ENCODE data around the gene CTNNB1. TPM values are rescaled to one million over a fixed set of nuclear protein-coding genes. Genes with fewer than 3 reads are reported as not detected.

The CTNNB1 gene
- total RNA-seq, 1 experiment from 2014 or later: 387 TPM

DNA sequence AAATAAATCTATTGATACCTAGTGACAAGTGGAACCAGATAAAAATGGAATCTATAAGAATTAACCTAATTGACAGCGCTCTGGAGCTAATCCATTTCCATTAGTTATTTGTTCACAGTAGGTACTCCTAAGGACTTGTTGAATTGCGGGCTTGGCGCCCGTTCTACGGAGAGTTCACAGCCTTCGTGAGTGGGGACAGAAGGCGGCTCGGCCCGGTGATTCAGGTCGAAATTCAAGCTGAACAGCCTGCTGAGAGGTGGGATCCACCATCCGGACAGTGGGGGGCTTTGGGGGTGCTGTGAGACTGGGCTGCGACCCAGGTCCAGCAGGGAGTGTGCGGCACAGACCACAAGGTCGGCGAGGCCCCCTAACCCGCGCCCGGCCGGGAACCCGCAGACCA, 779 bp upstream of the CTNNB1 start:
- no peak overlapping the region for H3K27ac Mint-ChIP-seq
- TF ChIP-seq MYBL2 (CRISPR knock-in tag; IDR thresholded peaks at IDR 0.05): no peak
- no peak for TF ChIP-seq CBFB (CRISPR knock-in tag; IDR thresholded peaks at IDR 0.05; ENCODE audit: low read depth)
- no peak for TF ChIP-seq ZNF416 (CRISPR knock-in tag; IDR thresholded peaks at IDR 0.05)
- TF ChIP-seq, protein P1, sequence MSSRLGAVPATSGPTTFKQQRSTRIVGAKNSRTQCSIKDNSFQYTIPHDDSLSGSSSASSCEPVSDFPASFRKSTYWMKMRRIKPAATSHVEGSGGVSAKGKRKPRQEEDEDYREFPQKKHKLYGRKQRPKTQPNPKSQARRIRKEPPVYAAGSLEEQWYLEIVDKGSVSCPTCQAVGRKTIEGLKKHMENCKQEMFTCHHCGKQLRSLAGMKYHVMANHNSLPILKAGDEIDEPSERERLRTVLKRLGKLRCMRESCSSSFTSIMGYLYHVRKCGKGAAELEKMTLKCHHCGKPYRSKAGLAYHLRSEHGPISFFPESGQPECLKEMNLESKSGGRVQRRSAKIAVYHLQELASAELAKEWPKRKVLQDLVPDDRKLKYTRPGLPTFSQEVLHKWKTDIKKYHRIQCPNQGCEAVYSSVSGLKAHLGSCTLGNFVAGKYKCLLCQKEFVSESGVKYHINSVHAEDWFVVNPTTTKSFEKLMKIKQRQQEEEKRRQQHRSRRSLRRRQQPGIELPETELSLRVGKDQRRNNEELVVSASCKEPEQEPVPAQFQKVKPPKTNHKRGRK (CRISPR knock-in tag; IDR thresholded peaks at IDR 0.05; ENCODE audit: borderline replicate concordance): no peak
- no peak for TF ChIP-seq RORB (CRISPR knock-in tag; IDR thresholded peaks at IDR 0.05)
- no peak for TF ChIP-seq NFYB (CRISPR knock-in tag; conservative IDR thresholded peaks at IDR 0.05; ENCODE audit: low read depth)
- TF ChIP-seq, protein P2, sequence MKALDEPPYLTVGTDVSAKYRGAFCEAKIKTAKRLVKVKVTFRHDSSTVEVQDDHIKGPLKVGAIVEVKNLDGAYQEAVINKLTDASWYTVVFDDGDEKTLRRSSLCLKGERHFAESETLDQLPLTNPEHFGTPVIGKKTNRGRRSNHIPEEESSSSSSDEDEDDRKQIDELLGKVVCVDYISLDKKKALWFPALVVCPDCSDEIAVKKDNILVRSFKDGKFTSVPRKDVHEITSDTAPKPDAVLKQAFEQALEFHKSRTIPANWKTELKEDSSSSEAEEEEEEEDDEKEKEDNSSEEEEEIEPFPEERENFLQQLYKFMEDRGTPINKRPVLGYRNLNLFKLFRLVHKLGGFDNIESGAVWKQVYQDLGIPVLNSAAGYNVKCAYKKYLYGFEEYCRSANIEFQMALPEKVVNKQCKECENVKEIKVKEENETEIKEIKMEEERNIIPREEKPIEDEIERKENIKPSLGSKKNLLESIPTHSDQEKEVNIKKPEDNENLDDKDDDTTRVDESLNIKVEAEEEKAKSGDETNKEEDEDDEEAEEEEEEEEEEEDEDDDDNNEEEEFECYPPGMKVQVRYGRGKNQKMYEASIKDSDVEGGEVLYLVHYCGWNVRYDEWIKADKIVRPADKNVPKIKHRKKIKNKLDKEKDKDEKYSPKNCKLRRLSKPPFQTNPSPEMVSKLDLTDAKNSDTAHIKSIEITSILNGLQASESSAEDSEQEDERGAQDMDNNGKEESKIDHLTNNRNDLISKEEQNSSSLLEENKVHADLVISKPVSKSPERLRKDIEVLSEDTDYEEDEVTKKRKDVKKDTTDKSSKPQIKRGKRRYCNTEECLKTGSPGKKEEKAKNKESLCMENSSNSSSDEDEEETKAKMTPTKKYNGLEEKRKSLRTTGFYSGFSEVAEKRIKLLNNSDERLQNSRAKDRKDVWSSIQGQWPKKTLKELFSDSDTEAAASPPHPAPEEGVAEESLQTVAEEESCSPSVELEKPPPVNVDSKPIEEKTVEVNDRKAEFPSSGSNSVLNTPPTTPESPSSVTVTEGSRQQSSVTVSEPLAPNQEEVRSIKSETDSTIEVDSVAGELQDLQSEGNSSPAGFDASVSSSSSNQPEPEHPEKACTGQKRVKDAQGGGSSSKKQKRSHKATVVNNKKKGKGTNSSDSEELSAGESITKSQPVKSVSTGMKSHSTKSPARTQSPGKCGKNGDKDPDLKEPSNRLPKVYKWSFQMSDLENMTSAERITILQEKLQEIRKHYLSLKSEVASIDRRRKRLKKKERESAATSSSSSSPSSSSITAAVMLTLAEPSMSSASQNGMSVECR (CRISPR knock-in tag; IDR thresholded peaks at IDR 0.05; ENCODE audit: borderline replicate concordance): no peak
- no peak for TF ChIP-seq TEAD1 (CRISPR knock-in tag; IDR thresholded peaks at IDR 0.05)
- no peak for TF ChIP-seq TCF7 (CRISPR knock-in tag; IDR thresholded peaks at IDR 0.05; ENCODE audit: low read depth)
- TF ChIP-seq, protein P3, sequence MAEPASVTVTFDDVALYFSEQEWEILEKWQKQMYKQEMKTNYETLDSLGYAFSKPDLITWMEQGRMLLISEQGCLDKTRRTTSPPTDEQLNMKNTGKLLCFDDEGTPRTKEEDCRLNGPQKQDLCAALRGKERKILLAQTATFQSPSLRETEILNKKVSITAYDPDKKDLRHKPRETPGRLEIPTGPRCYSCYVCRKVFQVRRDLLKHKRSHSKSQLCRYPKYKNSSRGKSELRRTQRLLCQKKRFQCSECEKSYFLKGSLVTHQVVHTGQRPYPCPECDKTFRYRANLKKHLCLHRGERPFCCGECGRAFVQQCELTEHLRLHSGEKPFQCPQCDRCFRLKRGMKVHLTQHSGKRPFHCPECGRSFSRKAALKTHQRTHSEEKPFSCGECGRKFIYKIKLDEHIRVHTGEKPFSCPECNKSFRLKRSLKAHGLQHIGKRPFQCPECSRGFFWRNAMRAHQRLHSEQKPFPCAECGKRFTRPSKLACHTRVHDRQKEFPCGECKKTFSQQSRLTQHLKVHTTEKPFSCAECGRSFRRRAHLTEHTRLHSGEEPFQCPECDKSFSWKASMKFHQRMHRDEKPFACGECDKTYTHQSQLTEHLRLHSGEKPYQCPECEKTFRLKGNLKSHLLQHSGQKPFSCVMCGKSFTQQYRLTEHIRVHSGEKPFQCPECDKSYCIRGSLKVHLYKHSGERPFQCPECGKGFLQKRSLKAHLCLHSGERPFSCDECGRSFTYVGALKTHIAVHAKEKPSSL (CRISPR knock-in tag; conservative IDR thresholded peaks at IDR 0.05): no peak
- no peak for TF ChIP-seq SP1 (CRISPR knock-in tag; conservative IDR thresholded peaks at IDR 0.05)
- no peak for TF ChIP-seq ATF1 (CRISPR knock-in tag; IDR thresholded peaks at IDR 0.05)
- no peak for TF ChIP-seq NR2C2 (CRISPR knock-in tag; IDR thresholded peaks at IDR 0.05)
- TF ChIP-seq, protein P4, sequence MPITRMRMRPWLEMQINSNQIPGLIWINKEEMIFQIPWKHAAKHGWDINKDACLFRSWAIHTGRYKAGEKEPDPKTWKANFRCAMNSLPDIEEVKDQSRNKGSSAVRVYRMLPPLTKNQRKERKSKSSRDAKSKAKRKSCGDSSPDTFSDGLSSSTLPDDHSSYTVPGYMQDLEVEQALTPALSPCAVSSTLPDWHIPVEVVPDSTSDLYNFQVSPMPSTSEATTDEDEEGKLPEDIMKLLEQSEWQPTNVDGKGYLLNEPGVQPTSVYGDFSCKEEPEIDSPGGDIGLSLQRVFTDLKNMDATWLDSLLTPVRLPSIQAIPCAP (CRISPR knock-in tag; IDR thresholded peaks at IDR 0.05): no peak
- TF ChIP-seq, protein P5, sequence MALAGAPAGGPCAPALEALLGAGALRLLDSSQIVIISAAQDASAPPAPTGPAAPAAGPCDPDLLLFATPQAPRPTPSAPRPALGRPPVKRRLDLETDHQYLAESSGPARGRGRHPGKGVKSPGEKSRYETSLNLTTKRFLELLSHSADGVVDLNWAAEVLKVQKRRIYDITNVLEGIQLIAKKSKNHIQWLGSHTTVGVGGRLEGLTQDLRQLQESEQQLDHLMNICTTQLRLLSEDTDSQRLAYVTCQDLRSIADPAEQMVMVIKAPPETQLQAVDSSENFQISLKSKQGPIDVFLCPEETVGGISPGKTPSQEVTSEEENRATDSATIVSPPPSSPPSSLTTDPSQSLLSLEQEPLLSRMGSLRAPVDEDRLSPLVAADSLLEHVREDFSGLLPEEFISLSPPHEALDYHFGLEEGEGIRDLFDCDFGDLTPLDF (CRISPR knock-in tag; IDR thresholded peaks at IDR 0.05): no peak
- TF ChIP-seq, protein P6, sequence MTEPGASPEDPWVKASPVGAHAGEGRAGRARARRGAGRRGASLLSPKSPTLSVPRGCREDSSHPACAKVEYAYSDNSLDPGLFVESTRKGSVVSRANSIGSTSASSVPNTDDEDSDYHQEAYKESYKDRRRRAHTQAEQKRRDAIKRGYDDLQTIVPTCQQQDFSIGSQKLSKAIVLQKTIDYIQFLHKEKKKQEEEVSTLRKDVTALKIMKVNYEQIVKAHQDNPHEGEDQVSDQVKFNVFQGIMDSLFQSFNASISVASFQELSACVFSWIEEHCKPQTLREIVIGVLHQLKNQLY (CRISPR knock-in tag; IDR thresholded peaks at IDR 0.05): no peak
- TF ChIP-seq, protein P7, sequence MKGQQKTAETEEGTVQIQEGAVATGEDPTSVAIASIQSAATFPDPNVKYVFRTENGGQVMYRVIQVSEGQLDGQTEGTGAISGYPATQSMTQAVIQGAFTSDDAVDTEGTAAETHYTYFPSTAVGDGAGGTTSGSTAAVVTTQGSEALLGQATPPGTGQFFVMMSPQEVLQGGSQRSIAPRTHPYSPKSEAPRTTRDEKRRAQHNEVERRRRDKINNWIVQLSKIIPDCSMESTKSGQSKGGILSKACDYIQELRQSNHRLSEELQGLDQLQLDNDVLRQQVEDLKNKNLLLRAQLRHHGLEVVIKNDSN (CRISPR knock-in tag; IDR thresholded peaks at IDR 0.05): no peak
- no peak for TF ChIP-seq ESRRA (CRISPR knock-in tag; IDR thresholded peaks at IDR 0.05; ENCODE audit: borderline replicate concordance)
- no peak for TF ChIP-seq SMAD3 (CRISPR knock-in tag; IDR thresholded peaks at IDR 0.05; ENCODE audit: borderline replicate concordance)
- no peak for TF ChIP-seq OVOL2 (CRISPR knock-in tag; IDR thresholded peaks at IDR 0.05; ENCODE audit: borderline replicate concordance)
- no peaks in the 10 kb centered on the region for H3K36me3 Mint-ChIP-seq
- H3K4me1 Mint-ChIP-seq: peaks cover 31% of the 10 kb centered on the region
- H3K27me3 Mint-ChIP-seq (ENCODE audit: low read depth): no peaks in the 10 kb centered on the region
- DNase-seq (ENCODE audit: low spot score) (no peak), ATAC-seq (no peak)
- ChIA-PET POLR2A (interaction anchor here (1.2 to 1.9 kb wide), 4 partner anchors 11 to 693 kb away, joined by 4 to 6 read pairs (median 4); partner anchors contain the start of gene ZNF620), CTCF (interaction anchor here (1.2 to 2.3 kb wide), 4 partner anchors 8 to 614 kb away, joined by 3 to 6 read pairs (median 4); no protein-coding TSS in a partner anchor)
- H3K4me3 Mint-ChIP-seq: peak overlapping the region; percentile 85
- H3K9me3 Mint-ChIP-seq: no peaks in the 10 kb centered on the region

All from WTC11 (cell line).